Erythroblast (primary cell): Measurements from ENCODE around the gene LRSAM1.

Experiments
- GATA1 ChIP-seq: IDR thresholded peaks from 2 replicates; pipeline ENCODE4 v1.6.1; 2011; ENCODE audit warnings: low read depth, mild to moderate bottlenecking, control low read depth, low read length, moderate library complexity
- POLR2A ChIP-seq: IDR thresholded peaks from 2 replicates; pipeline ENCODE4 v1.6.1; 2011; ENCODE audit warnings: mild to moderate bottlenecking, low read length

DNA sequence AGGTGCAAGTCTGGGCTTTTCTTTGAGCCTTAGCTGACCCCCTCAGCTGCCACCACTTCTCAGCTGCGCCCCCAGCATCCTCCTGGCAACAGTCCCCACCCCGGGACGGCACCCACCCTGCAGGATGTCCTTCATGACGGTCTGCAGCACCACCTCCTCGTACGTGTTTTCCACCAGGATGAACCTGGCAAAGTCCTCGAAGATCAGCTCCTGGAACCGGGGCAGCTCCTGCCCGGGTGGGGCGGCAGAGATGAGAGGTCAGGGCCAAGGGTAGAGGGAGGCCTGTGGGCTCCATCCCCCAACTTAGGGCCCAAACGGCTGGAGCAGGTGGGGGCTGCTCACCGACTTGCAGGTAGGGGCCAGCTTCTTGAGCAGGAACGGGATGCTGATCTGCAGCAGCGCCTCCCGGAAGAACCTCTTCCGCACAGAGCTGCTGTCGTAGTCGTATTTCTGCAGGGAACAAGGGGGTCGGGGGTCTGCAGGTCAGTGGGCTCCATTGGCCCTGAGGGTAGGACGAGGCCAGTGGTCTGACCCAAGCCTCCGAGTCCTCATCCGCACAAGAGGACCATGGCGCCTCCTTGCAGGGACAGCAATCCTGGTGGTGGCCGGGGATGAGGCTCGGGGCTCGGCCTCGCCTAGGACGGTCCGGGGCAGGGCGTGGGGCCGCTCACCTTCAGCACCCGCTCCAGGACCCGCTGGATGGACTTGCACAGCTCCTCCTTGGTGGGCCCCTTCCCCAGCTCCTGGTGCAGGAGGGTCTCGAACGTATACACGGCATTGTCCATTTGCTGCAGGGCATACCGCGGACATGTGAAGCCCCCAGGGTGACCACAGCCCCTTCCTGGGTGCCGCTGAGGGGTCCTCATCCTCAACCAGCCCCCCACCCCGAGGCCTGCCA, 56.7 kb downstream of the LRSAM1 start:
- TF ChIP-seq POLR2A (no peak), GATA1 (no peak)
